GM10266 (cell line): Measurements from ENCODE around the gene CNTNAP2.

Experiments used
- DNase-seq: peaks from one replicate; pipeline ENCODE4 v3.0.0; 2012; ENCODE audit errors: extremely low spot score
- CTCF ChIP-seq: IDR thresholded peaks from 2 replicates; pipeline ENCODE4 v1.5.1; 2012; ENCODE audit warnings: mild to moderate bottlenecking, low read depth; ENCODE audit not compliant: control insufficient read depth, insufficient read depth; ENCODE audit errors: missing control alignments

Gene CNTNAP2

GRCh38 chr7:146661929-146662328 is 545.3 kb downstream of the CNTNAP2 start:
- no peak for TF ChIP-seq CTCF
- DNase-seq, result no peak

- no peak for TF ChIP-seq CTCF
- no peak for DNase-seq
These were observed 548.4 kb downstream of the CNTNAP2 start for GRCh38 chr7:146665023-146665422.

- TF ChIP-seq CTCF, result no peak
- no peak for DNase-seq
These were observed 553.9 kb downstream of the CNTNAP2 start for GRCh38 chr7:146670532-146670931.

GRCh38 chr7:146681487-146681886 is 564.9 kb downstream of the CNTNAP2 start:
- TF ChIP-seq CTCF, result no peak
- no peak for DNase-seq

- no peak for TF ChIP-seq CTCF
- DNase-seq, result no peak
These were observed 566.8 kb downstream of the CNTNAP2 start for GRCh38 chr7:146683439-146683838.

- no peak for TF ChIP-seq CTCF
These were observed 574.4 kb downstream of the CNTNAP2 start for GRCh38 chr7:146690987-146691386.

GRCh38 chr7:146698995-146699610 is 582.5 kb downstream of the CNTNAP2 start:
- no peak for DNase-seq
- no peak for TF ChIP-seq CTCF

More at GRCh38 chr7:146690987-146691386, 574.4 kb downstream of the CNTNAP2 start:
- DNase-seq, result no peak
